Measurements from ENCODE around the gene QSER1.
"Not testable (repeated sequence)": the region's sequence is repeated elsewhere in the genome, so short reads cannot be mapped to it uniquely, and the experiment has no call there.

The QSER1 gene

DNA sequence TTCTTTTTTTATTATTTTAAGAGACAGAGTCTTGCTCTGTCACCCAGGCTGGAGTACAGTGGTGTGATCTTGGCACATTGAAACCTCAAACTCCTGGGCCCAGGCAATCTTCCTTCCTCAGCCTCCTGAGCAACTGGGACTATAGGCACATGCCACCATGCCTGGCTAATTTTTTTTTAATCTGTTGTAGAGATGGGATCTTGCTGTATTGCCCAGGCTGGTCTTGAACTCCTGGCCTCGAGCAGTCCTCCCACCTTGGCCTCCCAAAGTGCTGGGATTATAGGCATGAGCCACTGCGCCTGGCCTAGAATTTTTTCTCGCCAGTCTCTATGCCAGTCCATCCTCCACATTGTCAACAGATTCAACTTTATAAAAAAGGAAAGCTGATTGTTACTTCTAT is 44.7 kb downstream of the QSER1 start:
- not testable (repeated sequence) for DNase-seq

- no peak for DNase-seq
Measured at GRCh38 chr11:32939046-32939445, 46.4 kb downstream of the QSER1 start.

DNA sequence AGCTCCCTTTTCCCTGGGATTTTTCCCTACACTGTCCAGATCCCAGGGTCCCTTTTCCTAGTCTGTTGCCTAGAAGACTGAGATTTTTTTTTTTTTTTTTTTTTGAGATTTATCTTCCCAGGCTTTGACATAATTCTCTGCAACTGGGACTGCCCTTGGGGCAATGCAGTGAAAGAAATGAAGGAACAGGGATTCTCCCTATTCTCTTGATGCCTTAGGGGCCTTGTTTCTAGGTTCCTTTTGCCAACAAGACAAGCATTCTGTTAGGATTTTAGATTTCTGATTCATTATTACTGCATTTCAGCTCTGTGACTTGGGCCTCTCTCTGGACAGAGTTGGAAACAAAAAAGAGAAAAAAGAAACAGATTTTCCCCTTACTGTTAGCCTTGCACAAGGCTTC is 47.3 kb downstream of the QSER1 start:
- no peak for DNase-seq

GRCh38 chr11:32940865-32941264 is 48.3 kb downstream of the QSER1 start:
- DNase-seq: no peak

DNA sequence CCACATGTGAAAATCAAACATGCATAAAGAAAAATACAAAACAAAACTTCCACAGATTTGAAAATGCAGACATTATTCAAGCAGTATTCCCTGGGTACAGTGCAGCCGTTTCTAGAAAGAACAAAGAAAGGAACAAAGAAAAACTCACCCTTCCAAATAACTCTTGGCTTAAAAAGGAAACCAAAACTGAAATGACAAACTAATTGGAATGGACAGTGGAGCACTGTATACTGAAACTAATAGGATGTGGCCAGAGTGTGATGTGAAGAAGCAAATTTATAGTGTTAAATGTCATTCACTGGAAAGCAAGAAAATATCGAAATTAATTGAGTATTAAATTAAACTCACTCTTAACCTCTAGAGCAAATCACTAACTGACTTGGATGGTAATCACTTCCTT is 55.4 kb downstream of the QSER1 start:
- no peak for DNase-seq

DNA sequence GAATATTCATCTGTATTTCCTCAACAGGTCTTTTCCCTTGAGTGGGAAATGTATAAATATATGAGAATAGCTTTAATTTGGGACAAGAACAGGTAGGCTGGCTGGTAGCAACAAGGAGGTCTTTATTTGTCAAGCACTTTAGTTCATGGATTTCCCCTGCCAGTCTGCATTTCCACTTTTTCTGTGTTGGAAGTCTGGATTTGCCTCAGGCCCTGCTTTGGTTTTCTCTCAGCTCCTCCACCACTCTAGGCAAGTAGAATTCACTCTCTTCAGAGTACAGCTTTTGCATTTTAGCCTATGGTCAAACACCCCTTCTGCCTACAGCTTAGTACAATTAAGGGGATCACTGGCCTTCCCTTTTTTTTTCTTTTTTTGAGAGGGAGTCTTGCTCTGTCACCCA is 57.1 kb downstream of the QSER1 start:
- no peak for DNase-seq

DNA sequence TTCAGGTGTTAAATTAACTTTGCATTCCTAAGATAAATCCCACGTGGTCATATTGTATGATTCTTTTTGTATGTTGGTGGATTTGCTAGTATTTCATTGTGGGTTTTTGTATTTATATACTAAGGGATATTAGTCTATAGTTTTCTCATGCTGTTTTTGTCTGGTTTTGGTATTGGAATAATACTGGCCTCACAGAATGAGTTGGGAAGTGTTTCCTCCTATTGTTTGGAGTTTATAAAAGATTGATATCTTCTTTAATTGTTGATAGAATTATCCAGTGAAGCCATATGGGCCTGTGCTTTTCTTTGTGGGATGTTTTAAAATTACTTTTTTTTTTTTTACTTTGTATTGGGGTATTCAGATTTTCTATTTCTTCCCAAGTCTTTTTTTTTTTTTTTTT is 59.8 kb downstream of the QSER1 start:
- no peak for DNase-seq

DNA sequence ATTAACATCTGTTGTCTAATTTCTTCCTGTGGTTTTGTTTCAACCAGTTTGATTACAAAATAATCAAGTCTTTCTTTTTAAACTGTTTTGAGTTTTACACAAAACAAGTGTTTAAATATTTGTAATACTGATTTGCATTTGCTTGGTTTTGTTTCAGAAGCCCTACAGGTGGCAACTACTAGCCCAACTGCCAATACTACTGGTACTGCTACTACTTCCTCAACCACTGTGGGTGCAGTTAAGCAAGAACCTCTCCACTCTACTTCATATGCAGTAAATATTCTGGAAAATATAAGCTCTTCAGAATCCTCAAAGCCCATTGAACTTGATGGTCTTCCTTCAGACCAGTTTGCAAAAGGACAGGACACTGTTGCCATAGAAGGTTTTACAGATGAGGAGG is 61.1 kb downstream of the QSER1 start:
- no peak for DNase-seq

DNA sequence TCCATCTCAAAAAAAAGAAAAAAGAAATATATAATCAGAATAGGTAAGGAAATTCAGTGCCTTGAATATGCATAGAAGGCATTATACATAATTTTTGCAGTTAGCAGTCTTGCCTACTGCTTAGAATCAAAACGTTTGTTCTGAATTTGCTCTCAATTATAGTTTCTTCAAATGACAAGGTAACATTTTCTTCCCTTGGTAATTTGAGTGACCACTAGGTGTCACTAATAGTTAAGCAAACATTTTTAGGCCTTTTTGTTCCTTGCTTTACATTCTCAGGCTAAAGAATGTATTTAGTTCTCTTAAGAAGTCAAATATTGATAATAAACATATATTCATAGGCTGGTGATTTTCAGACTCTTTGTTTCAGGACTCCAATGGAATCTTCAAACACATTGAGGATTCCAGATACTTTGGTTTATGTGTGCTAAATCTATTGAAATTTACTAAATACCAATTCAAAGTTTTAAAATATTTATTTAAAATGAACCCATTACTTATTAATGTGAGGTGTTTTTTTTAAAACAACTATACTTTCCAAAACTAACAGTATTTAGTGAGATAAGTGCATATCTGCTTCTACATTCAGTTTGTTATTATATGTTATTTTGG is 68.0 kb downstream of the QSER1 start:
- peak; percentile 62 for DNase-seq

- no peak for DNase-seq
Measured at GRCh38 chr11:32962016-32962415, 69.4 kb downstream of the QSER1 start.

GRCh38 chr11:32963721-32964120 is 71.1 kb downstream of the QSER1 start:
- DNase-seq: no peak

GRCh38 chr11:32968541-32968940 is 75.9 kb downstream of the QSER1 start:
- no peak for DNase-seq

GRCh38 chr11:32972233-32972632 is 79.6 kb downstream of the QSER1 start:
- DNase-seq: not testable (repeated sequence)

DNA sequence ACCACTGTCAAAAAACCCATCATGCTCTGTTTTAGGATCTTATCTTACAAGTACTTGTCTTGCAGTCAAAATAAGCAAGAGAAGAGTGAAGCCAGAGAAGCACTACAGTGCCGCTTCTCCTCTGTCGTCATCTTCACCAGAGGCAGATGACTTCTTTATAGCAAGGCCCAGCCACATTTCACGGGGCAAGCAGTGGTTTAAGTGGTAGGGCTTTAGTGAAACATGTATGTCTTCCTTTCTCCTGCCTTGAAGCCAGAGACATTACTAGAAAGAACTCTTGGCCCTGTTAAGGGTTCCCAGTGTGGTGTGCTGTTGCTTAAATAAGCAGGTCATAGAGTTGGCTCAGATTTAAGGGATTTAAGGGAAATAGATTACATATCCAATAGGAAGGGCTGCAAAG is 80.2 kb downstream of the QSER1 start:
- DNase-seq: no peak

- DNase-seq: no peak
Measured at GRCh38 chr11:32982626-32983025, 90.0 kb downstream of the QSER1 start.

DNA sequence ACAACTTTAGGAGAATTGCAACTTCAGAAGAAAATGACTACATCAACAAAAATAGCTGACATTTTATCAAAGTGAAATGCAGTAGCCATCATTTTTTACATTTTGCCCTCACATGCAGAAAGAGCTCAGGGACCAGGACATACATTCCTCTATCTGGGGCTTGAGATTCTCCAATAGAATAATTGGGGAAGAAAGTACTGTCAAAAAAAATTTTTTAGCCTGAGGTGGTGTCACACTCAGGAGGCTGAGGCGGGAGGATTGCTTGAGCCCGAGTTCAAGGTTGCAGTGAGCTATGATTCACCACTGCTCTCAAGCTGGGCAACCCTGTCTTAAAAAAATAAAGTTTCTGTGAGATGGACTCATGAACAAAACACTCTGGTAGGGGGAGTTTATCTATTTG is 90.9 kb downstream of the QSER1 start:
- no peak for DNase-seq

DNA sequence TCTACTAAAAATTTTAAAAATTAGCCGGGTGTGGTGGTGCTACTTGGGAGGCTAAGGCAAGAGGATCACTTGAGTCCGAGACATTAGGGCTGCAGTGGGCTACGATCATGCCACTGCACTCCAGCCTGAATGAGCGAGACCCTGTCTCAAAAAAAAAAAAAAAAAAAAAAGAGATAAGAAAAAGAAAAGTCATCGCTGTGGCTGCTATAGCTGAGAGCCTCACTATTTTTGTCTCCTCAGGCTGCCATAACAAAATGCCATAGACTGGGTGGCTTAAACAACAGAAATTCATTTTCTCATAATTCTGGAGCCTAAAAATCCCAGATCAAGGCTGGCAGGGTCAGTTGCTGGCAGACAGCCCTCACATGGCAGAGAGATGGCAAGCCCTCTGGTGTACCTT is 93.0 kb downstream of the QSER1 start:
- DNase-seq: no peak

DNA sequence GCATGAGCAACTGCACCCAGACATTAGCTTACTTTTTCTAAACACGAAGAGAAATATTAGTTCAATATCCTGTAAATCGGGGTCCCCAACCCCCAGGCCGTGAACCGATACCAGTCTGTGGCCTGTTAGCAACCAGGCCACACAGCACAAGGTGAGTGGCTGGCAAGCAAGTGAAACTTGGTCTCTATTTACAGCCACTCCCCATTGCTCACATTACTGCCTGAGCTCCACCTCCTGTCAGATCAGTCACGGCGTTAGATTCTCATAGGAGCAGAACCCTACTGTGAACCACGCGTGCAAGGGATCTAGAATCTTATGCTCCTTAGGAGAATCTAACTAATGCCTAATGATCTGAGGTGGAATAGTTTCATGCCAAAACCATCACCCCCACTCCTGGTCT is 95.2 kb downstream of the QSER1 start:
- DNase-seq: no peak

- DNase-seq: no peak
Measured at GRCh38 chr11:32990481-32990880, 97.9 kb downstream of the QSER1 start.

DNA sequence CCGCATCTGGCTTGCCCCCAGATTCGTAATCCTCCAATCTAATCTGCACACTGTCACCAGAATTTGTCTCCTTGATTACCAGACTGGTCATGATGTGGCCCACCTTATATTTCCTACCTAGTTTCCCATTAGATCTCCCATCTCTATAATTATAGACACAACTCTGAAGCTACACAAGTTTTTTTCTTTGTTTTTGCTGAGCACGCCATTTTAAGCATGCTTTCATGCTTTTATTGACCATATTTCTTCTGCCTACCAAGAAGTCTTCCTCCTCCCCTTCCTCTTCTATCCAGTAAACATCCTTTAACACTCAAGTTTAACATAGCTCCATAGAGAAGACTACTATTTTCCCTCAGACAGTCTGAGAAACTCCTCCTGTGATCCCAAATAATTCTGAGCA is 98.8 kb downstream of the QSER1 start:
- no peak for DNase-seq

DNA sequence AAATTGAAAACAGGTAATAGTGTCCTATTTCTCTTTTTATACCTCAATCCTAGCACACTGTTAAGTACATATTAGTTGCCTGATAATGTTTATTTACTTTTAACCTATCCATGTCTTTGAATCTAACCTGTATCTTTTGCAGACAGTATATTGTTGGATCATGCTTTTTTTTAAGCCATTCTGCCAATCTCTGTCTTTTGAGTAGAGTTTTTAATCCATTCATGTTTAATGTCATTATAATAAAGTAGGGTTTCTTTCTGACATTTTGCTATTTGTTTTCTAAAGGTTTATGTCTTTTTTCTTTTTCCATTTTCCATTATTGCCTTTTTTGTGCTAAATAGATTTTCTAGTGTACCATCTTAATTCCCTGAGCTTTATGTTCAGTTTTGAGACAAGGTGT is 99.3 kb downstream of the QSER1 start:
- no peak for DNase-seq

GRCh38 chr11:33000181-33000580 is 107.6 kb downstream of the QSER1 start:
- no peak for DNase-seq

GRCh38 chr11:33001281-33001680 is 108.7 kb downstream of the QSER1 start:
- DNase-seq: no peak

DNA sequence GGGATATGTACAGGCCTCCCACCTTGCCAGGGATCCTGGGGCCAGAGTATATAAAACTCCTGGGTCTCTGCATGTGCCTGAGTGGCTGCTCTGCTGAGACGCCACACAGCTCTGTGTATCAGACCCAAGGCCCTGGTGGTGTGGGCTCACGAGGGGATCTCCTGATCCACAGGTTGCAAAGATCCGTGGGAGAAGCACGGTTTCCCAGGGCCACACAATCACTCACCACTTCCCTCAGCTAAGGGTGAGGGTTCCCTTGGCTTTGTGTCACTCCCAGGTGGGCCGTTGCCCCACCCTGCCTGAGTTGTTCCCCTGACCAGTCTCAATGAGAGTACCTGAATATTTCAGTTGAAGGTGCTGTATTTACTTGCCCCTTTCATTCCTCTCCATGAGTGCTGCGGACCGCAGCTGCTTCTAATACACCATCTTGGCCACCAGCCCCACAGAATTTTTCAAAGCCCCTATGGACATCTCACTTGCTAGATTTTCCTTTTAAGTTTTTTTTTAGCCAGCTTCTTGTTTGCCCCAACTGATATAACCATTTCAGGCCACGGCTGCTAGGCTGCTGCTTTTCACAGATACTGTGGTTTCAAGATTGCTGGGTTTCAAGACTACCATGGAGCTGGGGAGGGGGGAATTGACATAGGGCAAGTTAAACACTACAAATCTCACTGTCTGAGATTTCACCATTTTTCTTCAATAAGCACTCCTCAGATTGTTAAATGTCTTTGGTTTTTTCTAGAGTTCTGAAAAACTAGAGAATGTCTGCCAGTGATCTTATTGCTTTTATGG is 109.3 kb downstream of the QSER1 start:
- DNase-seq: no peak

- DNase-seq: peak; percentile 44
Measured at GRCh38 chr11:33005175-33005574, 112.6 kb downstream of the QSER1 start.
